DND-41 (cell line): Measurements from ENCODE around the gene USP9X.

Source experiments
- CTCF ChIP-seq: IDR thresholded peaks from 2 replicates; pipeline ENCODE4 v1.5.1; 2012; ENCODE audit warnings: borderline replicate concordance, low read length, moderate library complexity, mild to moderate bottlenecking; ENCODE audit not compliant: poor library complexity, severe bottlenecking; ENCODE audit errors: extremely low read depth
- EZH2 ChIP-seq: IDR thresholded peaks from 3 replicates; pipeline ENCODE4 v1.6.1; 2012; ENCODE audit warnings: borderline replicate concordance, low read depth, mild to moderate bottlenecking, moderate library complexity, low read length, inconsistent platforms; ENCODE audit not compliant: severe bottlenecking

GRCh38 chrX:41047878-41048534, 37.2 kb upstream of the USP9X start:
- TF ChIP-seq CTCF (no peak), EZH2 (no peak)
